Esophagus squamous epithelium (tissue), 5 donors: ENCODE results near the gene MYO1B. TPM values are rescaled to one million over a fixed set of nuclear protein-coding genes. Genes with fewer than 3 reads are reported as not detected.
A peak's percentile ranks its signal among the peaks of the same experiment; 100 is the strongest.

Experiments used
- DNase-seq: peaks from one replicate; lab custom pipeline; 2025; lab: John Stamatoyannopoulos, UW
- H3K27ac ChIP-seq, 4 donors: fragments of 200-600 bp; sonication (generic); one replicate each; pipeline ENCODE4 v1.5.1; 2016 to 2019; ENCODE audit warnings: mild to moderate bottlenecking in 1 of 4
- H3K27me3 ChIP-seq, 4 donors: fragments of 200-600 bp; sonication (generic); 1 replicate in 3 of 4; 2 replicates in 1 of 4; pipeline versions ENCODE4 v1.5.1 to v1.6.0; 2017 to 2021; ENCODE audit warnings: antibody characterized with exemption in 1 of 4
- H3K36me3 ChIP-seq, 3 donors: fragments of 200-600 bp; sonication (generic); one replicate each; pipeline ENCODE4 v1.5.1; 2016 to 2019
- H3K4me1 ChIP-seq, 3 donors: fragments of 200-600 bp; sonication (generic); one replicate each; pipeline ENCODE4 v1.5.1; 2017 to 2019
- H3K4me3 ChIP-seq, 4 donors: fragments of 200-600 bp; sonication (generic); 1 replicate in 3 of 4; 2 replicates in 1 of 4; pipeline ENCODE4 v1.5.1; 2016 to 2019; ENCODE audit warnings: mild to moderate bottlenecking in 2 of 4, moderate library complexity in 1 of 4
- H3K9me3 ChIP-seq, 3 donors: fragments of 200-600 bp; sonication (generic); one replicate each; pipeline ENCODE4 v1.5.1; 2016 to 2019
- CTCF ChIP-seq, 6 experiments: fragments of 450-650 bp in 4 of 6; fragments of 200-600 bp in 2 of 6; sonication (generic) in 2 of 6; IDR thresholded peaks; one replicate each; pipeline ENCODE4 v1.5.1; 2016 to 2019; ENCODE audit warnings: antibody characterized with exemption in 6 of 6, mild to moderate bottlenecking in 4 of 6, moderate library complexity in 4 of 6
- POLR2A ChIP-seq, 4 donors: fragments of 450-650 bp; IDR thresholded peaks; one replicate each; pipeline ENCODE4 v1.6.1; 2017; ENCODE audit warnings: antibody characterized with exemption in 4 of 4, mild to moderate bottlenecking in 4 of 4, moderate library complexity in 3 of 4
- WGBS, 2 donors: methylation state at CpG; one replicate each; pipeline ENCODE4 v1.1.5; 2018; 5-methylcytosine and 5-hydroxymethylcytosine counted together
- intact Hi-C: fragments of 100-400 bp; cut with DNase I; formaldehyde crosslinking; loops from one replicate; pipeline ENCODE4 v1.15.0; 2022
- total RNA-seq, 4 donors: library from RNA; depleted of rRNA; stranded (reverse); fragments of >200 nt; gene quantifications; one replicate each; pipeline ENCODE4 v1.1.0, GENCODE V29; 2016
- donor health status: DM: yes; HTN: yes; CAD: no.

MYO1B gene
- total RNA-seq, 4 donors from 2014 or later, result 24.6 to 152 (median 37.5) TPM

DNA sequence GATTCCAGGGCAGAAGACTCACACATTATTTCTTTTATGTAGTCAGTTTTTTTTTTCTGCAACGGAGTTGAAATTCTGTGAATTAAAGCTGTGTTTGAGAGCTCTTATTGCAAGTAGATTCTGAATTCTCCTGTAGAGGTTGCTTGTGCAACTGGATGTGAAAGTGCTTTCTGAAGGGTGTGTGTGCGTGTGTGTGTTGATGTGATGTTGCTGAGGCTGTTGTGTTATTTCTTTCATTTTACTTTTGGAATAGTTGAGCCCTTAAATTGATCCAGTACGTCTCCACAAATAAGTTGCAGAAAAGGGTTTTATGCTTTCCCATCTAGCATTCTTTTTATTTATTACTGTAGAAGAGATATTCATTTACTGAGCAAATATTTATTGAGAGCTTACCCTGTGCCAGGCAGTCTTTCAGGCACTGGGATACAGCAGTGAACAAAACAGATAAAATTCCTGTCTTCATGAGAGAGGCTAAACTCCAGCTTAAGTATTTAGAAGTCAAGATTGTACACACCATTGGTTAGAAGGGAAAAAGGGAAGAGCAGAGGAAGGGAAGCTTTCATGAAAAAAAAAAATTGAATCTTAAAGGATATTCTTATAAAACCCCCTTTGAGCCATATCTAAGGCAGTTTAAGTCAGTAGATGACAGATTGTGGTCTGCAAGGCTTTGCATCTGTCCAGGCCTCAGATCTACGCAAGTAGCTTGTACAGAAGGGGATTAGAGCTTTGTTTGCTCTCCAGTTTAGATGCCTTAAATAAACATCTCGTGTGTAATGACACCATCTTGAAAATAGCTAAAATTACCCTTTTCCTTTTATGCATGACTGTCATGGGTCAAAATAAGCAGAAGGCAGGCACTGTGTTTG, 58.2 kb downstream of the MYO1B start:
- Histone ChIP-seq H3K9me3 (no peaks in the 10 kb centered on the region), H3K27ac (peak overlapping the region in 2 of 4 donors; percentile 28 to 79), H3K4me1 (peaks cover 13 to 45% (median 28%) of the 10 kb centered on the region in 3 donors), H3K27me3 (no peaks in the 10 kb centered on the region), H3K4me3 (no peak overlapping the region), H3K36me3 (no peaks in the 10 kb centered on the region)
- WGBS, 2 donors, result 58 to 71% methylated on average over 5 of the region's 5 CpGs
- TF ChIP-seq CTCF (IDR thresholded peaks at IDR 0.05) (no peak), POLR2A (IDR thresholded peaks at IDR 0.05) (no peak)
- intact Hi-C loops, result no loop called here
- DNase-seq, result no peak

- intact Hi-C loops, result no loop called here
- TF ChIP-seq POLR2A (IDR thresholded peaks at IDR 0.05), result no peak
- TF ChIP-seq CTCF (IDR thresholded peaks at IDR 0.05), result no peak
- H3K36me3 ChIP-seq, result no peaks in the 10 kb centered on the region
- peak overlapping the region; percentile 46 to 84 (median 74) for H3K27ac ChIP-seq
- DNase-seq, result no peak
- H3K9me3 ChIP-seq, result no peaks in the 10 kb centered on the region
- H3K27me3 ChIP-seq, result no peaks in the 10 kb centered on the region
- peak overlapping the region in 1 of 4 donors; percentile 37 for H3K4me3 ChIP-seq
- peaks cover 13 to 45% (median 28%) of the 10 kb centered on the region in 3 donors for H3K4me1 ChIP-seq
- 29 to 35% methylated on average over 8 of the region's 8 CpGs for WGBS, 2 donors
These were observed 60.0 kb downstream of the MYO1B start for GRCh38 chr2:191304939-191305875.

DNA sequence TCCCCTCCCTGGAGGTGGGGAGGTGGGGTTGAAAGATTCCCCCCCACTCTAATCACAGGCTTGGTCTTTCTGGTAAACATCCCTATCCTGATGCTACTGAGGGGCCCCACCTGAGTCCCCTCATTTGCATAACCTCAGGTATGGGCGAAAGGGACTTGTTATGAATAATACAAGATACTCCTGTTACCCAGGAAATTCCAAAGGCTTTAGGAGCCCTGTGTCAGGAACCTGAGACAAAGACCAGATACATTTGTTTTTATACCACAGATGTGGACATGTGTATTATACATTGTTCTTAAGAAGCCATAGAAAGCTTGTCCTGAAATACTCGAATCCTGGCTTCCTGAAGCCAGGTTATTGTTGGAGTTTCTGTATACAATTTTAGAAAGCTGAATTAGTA, 62.8 kb downstream of the MYO1B start:
- intact Hi-C loops, result no loop called here
- Histone ChIP-seq H3K4me1 (peaks cover 20 to 58% (median 40%) of the 10 kb centered on the region in 3 donors), H3K36me3 (no peaks in the 10 kb centered on the region), H3K4me3 (no peak overlapping the region), H3K27ac (no peak overlapping the region), H3K9me3 (no peaks in the 10 kb centered on the region), H3K27me3 (no peaks in the 10 kb centered on the region)
- TF ChIP-seq POLR2A (IDR thresholded peaks at IDR 0.05) (no peak), CTCF (IDR thresholded peaks at IDR 0.05) (no peak)
- DNase-seq, result no peak
- 83 to 87% methylated on average over 2 of the region's 2 CpGs for WGBS, 2 donors

- DNase-seq, result no peak
- Histone ChIP-seq H3K27ac (peak overlapping the region in 1 of 4 donors; percentile 39), H3K9me3 (no peaks in the 10 kb centered on the region), H3K36me3 (no peaks in the 10 kb centered on the region), H3K4me3 (no peak overlapping the region), H3K4me1 (peaks cover 7 to 27% (median 13%) of the 10 kb centered on the region in 3 donors), H3K27me3 (no peaks in the 10 kb centered on the region)
- WGBS, 2 donors, result 91 to 94% methylated on average over 4 of the region's 4 CpGs
- TF ChIP-seq POLR2A (IDR thresholded peaks at IDR 0.05) (no peak), CTCF (IDR thresholded peaks at IDR 0.05) (no peak)
- intact Hi-C loops, result no loop called here
These were observed 66.0 kb downstream of the MYO1B start for GRCh38 chr2:191311156-191311555.
